ENCODE measurements around the gene FREY1.

The FREY1 gene

GRCh38 chr11:45927684-45928413 lies 20.8 kb upstream of the FREY1 start:
- no peak for DNase-seq

DNA sequence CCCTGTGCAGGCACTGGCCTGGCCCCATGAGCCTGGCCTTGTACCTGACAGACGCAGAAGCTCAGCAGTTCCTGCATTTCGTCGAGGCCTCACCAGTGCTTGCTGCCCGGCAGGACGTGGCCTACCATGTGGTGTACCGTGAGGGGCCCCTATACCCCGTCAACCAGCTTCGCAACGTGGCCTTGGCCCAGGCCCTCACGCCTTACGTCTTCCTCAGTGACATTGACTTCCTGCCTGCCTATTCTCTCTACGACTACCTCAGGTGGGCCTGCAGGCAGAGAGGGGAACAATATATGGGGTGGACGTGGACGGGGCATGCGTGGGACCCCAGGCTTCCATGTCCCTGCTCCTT lies 20.2 kb upstream of the FREY1 start:
- no peak for DNase-seq

GRCh38 chr11:45926536-45927331 lies 19.7 kb upstream of the FREY1 start:
- DNase-seq: no peak

DNA sequence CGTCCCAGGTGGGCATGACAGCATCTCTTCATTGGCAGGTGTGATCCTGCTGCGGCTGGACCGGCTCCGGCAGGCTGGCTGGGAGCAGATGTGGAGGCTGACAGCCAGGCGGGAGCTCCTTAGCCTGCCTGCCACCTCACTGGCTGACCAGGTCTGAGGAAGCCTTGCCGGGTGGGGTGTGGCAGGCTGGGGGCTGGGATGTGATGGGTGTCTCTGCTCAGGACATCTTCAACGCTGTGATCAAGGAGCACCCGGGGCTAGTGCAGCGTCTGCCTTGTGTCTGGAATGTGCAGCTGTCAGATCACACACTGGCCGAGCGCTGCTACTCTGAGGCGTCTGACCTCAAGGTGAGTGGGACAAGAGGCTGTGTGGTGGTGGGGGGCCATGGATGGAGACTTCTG lies 18.9 kb upstream of the FREY1 start:
- no peak for DNase-seq

GRCh38 chr11:45925550-45925949 lies 18.5 kb upstream of the FREY1 start:
- DNase-seq: no peak

DNA sequence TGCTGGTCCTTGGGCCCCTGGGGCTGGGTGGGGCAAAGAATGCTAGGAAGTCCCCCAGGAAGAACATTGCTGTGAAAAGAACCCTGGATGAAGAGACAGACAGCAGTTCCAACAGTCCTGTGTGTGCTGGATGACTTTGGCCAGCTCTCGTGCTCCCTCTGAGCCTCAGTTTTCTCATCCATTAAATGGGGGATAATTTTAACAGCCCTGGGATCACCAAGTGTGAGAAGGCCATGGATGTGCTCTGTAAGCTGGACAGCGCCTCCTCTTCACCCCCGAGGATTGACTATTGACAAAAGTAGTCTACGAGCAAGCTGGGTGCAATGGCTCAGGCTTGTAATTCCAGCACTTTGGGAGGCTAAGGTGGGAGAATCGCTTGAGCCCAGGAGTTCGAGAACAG lies 17.9 kb upstream of the FREY1 start:
- DNase-seq: no peak

- DNase-seq: no peak
Observed at GRCh38 chr11:45924036-45924915, 17.2 kb upstream of the FREY1 start.

GRCh38 chr11:45922425-45923082 lies 15.5 kb upstream of the FREY1 start, which contains the start of gene LARGE2:
Gene LARGE2, plus strand, starts transcription at chr11:45922656. Its CDS starts 227 bp downstream, at chr11:45922883.
- peak; percentile 82 for DNase-seq

DNA sequence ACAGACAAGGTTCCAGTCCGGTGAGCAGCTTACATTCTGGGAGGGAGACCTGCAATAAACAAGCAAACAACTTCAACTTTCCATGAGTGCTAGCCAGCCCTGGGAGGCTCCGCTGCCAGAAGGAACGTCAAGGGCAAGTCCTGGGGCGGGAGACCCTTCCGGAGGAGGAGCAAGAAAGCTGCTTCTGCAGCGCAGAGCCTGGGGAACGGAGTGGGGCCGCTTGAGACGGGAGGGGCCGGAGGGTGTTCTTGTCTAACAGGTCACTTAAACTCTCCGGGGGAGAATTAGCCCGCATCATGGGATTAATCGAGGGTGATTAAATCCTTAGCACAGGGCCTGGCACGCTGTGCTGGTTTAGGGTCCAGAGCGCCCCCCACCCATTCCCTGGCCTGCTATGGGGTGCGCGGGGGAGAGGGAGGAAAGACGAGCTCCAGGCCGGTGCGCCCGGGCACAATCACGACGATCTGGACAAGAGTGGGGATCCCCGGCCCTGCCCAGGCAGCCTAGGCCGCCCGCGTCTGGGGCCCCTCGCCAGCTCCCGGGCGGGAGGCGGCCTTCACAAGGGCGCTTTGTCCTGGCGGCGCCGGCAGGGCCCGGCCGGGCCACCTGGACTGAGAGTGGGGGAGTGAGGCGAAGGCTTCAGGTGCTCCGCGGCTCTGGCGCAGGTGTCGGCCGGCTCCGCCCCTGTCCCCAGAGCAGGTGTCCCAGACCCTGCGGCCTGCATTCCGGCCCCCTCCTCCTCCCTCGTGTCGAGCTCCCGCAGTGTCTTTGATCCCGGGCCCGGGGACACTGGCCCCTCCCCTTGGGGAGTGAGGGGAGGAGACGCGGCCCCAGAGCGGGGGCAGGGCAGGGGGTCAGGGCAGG lies 14.7 kb upstream of the FREY1 start:
- peak; percentile 93 for DNase-seq

GRCh38 chr11:45920531-45921477 lies 13.7 kb upstream of the FREY1 start:
- DNase-seq: no peak

DNA sequence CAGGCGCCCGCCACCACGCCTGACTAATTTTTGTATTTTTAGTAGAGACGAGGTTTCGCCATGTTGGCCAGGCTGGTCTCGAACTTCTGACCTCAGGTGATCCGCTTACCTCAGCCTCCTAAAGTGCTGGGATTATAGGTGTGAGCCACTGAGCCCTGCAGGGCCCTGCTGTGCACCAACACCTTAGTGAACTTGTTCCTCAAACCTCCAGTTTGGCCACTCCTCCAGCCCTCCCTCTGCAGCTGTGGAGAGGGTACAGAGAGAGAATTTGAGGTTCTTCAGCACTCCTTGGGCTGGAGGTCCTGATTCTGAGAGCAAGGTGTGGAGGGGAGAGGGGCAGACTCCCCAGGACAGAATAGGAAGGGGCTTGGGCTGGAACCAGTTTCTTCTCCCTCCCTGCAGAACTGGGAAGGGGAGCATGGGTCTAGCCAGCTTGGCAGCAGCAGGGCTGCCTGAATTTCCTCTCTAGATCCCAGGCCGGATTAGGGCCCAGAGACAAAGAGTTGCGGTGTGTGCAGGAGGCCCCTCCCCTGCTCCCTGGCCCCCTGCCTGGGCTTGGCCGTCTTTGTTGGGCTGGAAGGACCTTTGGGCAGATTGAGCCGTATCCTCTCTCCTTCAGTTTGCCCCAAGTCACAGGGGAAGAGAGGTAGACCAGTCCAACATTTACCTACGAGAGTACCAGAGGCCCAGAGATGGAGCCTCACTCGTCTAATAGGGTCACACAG lies 12.9 kb upstream of the FREY1 start:
- DNase-seq: no peak

DNA sequence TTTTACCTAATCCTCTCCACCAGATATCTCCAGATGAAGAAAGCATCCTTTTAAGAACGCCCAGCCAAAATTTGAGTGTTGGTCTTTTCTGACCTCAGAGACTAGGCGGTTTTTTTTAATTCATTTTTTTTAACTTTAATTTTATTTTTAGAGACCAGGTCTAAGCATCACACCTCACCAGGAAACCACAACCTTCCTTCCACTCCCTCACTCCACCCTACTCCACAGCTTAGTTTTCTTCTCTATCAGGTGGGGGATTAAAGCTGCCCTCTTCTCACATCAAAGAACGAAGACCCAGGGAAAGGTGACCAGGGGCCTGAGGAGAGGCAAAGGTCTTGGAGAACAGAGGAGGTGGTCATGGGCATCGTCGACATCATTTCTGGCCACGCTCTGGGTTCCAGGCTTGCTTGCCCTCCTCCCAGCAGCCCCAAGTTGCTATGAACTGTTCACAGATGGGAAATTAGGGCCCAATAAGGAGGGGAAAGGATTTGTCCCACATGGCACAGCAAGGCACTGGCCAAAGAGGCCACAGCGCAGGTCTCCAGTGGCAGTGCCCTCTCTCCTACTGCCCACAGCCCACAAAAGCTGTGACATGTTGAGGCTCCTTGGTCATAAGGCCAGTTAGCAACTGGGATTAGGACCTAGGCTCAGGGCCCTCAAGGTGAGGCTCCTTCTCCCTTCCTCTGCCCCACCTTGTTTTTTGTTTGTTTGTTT lies 12.0 kb upstream of the FREY1 start:
- DNase-seq: no peak

DNA sequence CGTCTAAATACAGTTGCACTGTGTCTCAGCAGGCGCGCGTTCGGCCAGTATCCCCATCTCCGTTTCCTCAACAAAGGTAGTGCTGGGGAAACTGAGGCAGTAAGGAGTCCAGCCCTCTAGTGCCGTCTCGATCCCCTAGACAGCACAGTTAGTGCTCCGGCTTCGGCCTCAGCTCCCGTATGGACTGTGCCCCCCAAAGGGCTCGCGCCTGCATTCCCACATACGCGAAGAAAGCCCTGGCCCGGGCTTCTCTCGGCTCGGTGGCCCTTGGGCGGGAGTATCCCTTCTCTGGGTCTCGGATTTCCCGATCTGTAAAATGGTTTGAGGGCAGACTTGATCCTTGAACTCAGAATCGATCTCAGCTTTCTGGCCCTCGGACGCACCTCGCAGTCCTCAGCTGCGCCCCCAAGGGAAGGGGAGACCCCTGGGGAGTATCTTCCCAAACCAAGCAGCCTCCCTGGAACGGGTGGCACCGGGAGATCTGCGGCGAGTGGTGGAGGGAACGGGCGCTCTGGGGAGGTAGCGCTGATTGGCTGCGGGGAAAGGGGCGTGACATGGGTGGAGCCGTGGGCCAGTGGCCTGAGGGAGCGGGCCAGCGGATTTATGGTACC lies 11.4 kb upstream of the FREY1 start:
- peak; percentile 83 for DNase-seq

DNA sequence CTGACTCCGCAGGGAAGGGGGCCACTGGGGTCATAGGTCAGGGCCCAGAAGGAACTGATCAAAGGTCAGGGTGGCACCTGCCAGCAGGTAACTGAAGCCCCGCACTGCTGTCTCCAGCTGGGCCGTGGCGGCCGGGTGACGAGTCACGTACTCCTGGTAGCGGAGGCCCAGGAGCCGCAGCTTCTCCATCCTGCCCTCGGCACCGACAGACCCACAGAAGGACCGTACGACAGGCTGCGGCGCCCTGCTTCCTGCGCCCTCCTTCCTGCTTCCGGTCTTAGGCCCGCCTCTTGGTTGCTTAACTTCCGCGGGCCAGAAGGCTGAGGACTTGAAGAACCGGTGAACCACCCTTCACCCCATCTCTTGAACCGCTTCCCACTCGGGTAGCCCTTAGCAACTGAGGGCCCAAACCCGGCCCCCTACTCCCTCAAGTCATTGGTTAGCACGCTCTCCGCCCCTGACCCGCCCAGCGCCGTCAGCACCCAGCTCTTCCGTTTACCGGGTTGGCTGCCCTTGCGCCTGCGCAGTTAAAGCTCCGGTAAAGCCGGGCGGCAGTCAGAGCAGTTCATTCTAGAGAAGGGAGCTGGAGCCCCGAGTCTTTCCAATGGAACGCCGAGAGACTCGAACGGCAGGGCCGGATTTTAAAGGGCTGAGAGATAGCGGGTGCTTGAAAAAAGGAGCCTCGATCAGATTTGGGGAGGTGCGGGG lies 10.7 kb upstream of the FREY1 start, which contains the start of gene PEX16:
Gene PEX16, minus strand, starts transcription at position 255 of the 708 bp plus-strand sequence. Its CDS starts 66 bp downstream, at position 189.
- peak; percentile 95 for DNase-seq

DNA sequence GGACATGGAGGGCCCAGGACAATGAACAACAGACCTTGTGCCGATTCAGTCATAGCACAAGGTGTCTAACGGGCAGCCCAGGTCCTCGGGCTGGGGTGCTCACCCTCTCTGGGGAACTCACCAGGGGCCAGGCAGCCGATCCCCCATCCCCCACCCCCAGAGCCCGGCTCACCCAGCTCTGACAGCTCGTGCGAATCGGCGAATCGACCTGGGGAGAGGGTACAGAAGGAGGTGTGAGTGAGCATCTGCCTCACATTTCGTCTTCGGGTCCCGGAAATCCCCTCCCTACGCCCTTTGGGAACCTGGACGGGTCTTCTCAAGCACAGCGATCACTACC lies 10.2 kb upstream of the FREY1 start:
- DNase-seq: no peak

- no peak for DNase-seq
Observed at GRCh38 chr11:45915446-45915845, 8.4 kb upstream of the FREY1 start.

DNA sequence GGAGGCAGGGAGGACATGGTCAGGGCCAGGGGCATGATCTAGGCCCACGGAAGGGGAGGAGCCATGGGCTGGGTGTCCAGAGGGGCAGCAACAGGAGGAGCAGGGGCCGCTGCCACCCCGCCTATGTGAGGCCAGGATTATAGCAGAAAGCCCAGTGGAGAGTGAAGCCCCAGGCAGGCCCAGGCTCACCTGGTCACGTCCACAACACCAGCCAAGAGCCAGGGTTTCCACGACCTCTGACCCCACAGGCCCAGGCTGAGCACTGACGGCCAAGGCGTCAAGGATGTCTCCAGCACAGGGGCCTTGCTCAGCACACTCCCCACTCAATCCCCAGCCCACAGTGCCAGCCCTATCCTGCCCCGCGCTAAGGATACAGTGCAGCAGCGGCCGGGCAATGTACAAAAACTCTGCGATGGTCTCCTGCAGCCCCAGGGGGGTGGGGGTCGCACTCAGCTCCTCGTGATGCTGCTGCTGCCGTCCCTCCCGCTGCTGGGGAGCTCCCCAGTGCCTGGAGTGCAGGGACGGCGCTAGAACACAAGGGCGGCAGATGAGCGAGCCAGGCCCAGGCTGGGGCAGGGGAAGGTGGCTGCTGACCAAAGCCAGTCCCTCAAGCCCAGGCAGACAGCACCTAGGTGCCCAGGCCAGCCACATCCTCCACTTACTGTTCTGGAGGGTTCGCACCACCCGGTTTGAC lies 7.0 kb upstream of the FREY1 start:
- DNase-seq: no peak

Measured in NCI-H774 (cell line).